Measurements from ENCODE around the gene SYT1. TPM values are rescaled to one million over a fixed set of nuclear protein-coding genes. Genes with fewer than 3 reads are reported as not detected.

The SYT1 gene
- total RNA-seq, 6 donors from 2014 or later = 0.52 to 0.67 (median 0.59) TPM; not detected in 3

- DNase-seq (no peak), ATAC-seq (ENCODE audit: low FRiP score in 2 of 2) (no peak)
- Histone ChIP-seq H3K27me3 (no peaks in the 10 kb centered on the region), H3K9me3 (no peaks in the 10 kb centered on the region), H3K36me3 (no peaks in the 10 kb centered on the region), H3K4me1 (no peaks in the 10 kb centered on the region), H3K27ac (no peak overlapping the region), H3K4me3 (no peak overlapping the region)
- TF ChIP-seq CTCF (IDR thresholded peaks at IDR 0.05) = no peak
- 54 to 75% methylated on average over 2 of the region's 2 CpGs for WGBS, 2 donors
Observed at GRCh38 chr12:79125358-79125757, 260.8 kb downstream of the SYT1 start.

- no peaks in the 10 kb centered on the region for H3K27me3 ChIP-seq
- H3K4me1 ChIP-seq = no peaks in the 10 kb centered on the region
- TF ChIP-seq POLR2AphosphoS5 (IDR thresholded peaks at IDR 0.05) = no peak
- no peak for TF ChIP-seq CTCF (IDR thresholded peaks at IDR 0.05)
- no peak for TF ChIP-seq POLR2A (IDR thresholded peaks at IDR 0.05)
- no peak for TF ChIP-seq EP300 (IDR thresholded peaks at IDR 0.05)
- ATAC-seq (ENCODE audit: low FRiP score in 2 of 2) (no peak), DNase-seq (no peak)
- no peaks in the 10 kb centered on the region for H3K36me3 ChIP-seq
- H3K27ac ChIP-seq = no peak overlapping the region
- H3K4me3 ChIP-seq = no peak overlapping the region
- H3K9me3 ChIP-seq = no peaks in the 10 kb centered on the region
- WGBS, 2 donors = 33 to 46% methylated on average over 3 of the region's 3 CpGs
Observed at GRCh38 chr12:79127271-79127751, 262.7 kb downstream of the SYT1 start.

- Histone ChIP-seq H3K4me3 (no peak overlapping the region), H3K9me3 (no peaks in the 10 kb centered on the region), H3K27ac (no peak overlapping the region), H3K27me3 (no peaks in the 10 kb centered on the region), H3K36me3 (no peaks in the 10 kb centered on the region), H3K4me1 (no peaks in the 10 kb centered on the region)
- ATAC-seq (ENCODE audit: low FRiP score in 2 of 2) (no peak), DNase-seq (no peak)
- TF ChIP-seq POLR2AphosphoS5 (IDR thresholded peaks at IDR 0.05) (no peak), POLR2A (IDR thresholded peaks at IDR 0.05) (no peak), EP300 (IDR thresholded peaks at IDR 0.05) (no peak), CTCF (IDR thresholded peaks at IDR 0.05) (no peak)
- 80 to 82% methylated on average over 1 of the region's 1 CpG for WGBS, 2 donors
Observed at GRCh38 chr12:79128956-79129355, 264.4 kb downstream of the SYT1 start.

- no peaks in the 10 kb centered on the region for H3K4me1 ChIP-seq
- 85 to 93% methylated on average over 6 of the region's 6 CpGs for WGBS, 2 donors
Observed at GRCh38 chr12:79138872-79139271, 274.3 kb downstream of the SYT1 start.

More at GRCh38 chr12:79138872-79139271, 274.3 kb downstream of the SYT1 start:
- Histone ChIP-seq H3K9me3 (no peaks in the 10 kb centered on the region), H3K36me3 (no peaks in the 10 kb centered on the region), H3K4me3 (no peak overlapping the region), H3K27me3 (no peaks in the 10 kb centered on the region), H3K27ac (no peak overlapping the region)
- TF ChIP-seq CTCF (IDR thresholded peaks at IDR 0.05) (no peak), POLR2A (IDR thresholded peaks at IDR 0.05) (no peak), POLR2AphosphoS5 (IDR thresholded peaks at IDR 0.05) (no peak), EP300 (IDR thresholded peaks at IDR 0.05) (no peak)
- ATAC-seq (ENCODE audit: low FRiP score in 2 of 2) (no peak), DNase-seq (no peak)

Measured in upper lobe of left lung (tissue), 6 donors.